Measurements from ENCODE around the gene C2CD3.
"Not testable (repeated sequence)": the region's sequence is repeated elsewhere in the genome, so short reads cannot be mapped to it uniquely, and the experiment has no call there.

C2CD3 gene

DNA sequence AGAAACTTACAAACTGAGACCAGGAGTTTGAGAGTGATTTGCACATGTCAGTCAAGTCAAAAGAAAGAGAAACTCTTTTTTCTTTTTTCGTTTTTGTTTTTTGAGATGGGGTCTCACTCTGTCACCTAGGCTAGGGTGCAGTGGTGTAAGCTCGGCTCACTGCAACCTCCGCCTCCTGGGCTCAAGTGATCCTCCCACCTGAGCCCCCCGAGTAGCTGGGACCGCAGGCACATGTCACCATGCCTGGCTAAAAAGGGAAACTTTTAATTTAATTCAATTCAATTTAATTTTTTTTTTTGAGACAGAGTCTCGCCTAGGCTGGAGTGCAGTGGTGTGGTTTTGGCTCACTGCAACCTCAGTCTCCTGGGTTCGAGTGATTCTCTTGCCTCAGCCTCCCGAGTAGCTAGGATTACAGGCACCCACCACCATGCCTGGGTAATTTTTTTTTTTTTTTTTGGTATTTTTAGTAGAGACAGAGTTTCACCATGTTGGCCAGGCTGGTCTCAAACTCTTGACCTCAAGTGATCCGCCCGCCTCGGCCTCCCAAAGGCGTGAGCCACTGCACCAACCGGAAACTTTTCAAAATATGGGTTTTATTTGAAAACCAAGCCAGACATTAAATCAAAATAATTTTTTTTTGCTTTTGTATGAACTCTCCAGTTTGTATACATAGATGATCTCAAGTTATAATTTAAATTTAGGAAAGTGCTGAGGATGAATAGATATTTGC is 171.8 kb downstream of the C2CD3 start:
- no peak for DNase-seq

DNA sequence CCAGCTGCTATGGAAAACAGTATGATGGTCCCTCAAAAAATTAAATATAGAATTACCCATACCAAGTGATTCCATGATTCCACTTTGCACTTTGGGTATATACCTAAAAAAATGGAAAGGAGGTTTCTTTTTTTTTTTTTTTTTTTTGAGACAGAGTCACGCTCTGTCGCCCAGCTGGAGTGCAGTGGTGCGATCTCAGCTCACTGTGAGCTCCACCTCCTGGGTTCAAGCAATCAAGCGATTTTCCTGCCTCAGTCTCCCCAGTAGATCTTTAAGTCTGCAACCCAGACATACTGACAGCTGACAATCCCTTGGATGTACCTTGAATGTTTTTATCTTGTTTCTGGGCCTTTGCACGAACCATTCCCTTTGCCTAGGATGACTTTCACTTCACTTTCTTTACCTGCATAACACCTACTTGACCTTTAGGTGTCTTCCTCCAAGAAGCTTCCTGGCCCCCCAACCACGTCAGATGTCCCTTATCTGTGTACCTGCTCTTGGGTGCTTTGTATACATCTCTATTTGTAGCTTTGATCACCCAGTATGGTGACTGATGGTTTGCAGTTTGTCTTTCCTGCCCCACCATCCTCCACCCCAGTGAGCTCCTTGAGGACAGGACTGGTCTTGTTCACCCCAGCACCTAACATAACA is 173.6 kb downstream of the C2CD3 start:
- no peak for DNase-seq

DNA sequence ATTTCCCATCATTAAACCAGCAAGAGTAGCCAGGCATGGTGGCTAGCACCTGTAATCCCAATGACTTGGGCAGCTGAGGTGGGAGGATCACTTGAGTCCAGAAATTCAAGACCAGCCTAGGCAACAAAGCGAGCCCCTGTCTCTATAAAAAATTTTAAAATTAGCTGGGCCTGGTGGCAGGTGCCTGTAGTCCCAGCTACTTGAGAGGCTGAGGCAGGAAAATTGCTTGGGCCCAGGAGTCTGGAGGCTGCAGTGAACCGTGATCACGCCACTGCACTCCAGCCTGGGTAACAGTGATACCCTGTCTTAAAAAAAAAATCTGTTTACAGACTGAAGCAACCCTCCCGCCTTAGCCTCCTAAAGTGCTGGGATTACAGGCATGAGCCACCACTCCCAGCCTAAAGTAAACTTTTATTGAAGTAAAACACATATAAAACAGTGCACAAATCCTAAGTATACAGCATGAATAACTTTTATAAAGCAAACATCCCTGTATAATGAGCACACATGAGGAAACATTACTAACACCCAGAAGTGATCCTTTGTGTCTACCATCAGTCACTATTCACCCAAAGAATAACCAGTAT is 174.5 kb downstream of the C2CD3 start:
- no peak for DNase-seq

DNA sequence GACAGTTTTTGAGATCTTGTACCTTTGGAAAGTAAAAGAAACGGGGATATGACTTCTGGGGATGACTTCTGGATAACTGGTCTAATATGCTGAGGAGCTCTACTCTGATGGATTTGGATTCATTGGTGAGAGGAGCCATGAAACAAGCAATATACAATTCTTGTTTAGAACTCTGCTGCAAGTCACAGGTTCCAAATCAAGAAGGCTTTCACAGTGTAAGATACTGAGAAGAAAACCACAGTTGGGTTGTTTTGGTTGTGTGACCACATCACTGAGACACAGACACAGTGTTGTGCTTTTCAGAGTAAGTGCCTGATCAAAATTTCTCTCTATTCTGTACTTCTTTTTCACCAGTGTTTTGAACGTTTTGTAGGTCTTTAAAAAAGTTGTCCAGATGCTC is 175.1 kb downstream of the C2CD3 start:
- no peak for DNase-seq

DNA sequence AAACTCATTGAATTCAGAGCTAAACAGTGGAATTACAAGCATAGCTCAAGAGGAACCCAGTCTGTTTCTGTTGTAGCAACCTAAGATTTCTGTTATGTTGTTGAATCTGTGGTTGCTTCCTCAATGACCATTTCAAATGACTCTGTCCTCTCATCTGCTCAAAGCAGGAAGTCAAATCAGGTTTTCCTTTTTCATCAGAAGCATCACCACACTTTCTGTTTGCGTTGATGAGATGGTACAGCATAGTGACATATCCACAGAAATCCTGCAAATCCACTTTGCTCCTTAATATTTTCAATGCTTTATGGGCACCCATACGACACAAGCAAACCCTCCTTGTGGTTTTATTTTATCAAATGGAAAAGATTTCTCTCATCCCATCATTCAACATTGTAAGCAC is 175.6 kb downstream of the C2CD3 start:
- no peak for DNase-seq

DNA sequence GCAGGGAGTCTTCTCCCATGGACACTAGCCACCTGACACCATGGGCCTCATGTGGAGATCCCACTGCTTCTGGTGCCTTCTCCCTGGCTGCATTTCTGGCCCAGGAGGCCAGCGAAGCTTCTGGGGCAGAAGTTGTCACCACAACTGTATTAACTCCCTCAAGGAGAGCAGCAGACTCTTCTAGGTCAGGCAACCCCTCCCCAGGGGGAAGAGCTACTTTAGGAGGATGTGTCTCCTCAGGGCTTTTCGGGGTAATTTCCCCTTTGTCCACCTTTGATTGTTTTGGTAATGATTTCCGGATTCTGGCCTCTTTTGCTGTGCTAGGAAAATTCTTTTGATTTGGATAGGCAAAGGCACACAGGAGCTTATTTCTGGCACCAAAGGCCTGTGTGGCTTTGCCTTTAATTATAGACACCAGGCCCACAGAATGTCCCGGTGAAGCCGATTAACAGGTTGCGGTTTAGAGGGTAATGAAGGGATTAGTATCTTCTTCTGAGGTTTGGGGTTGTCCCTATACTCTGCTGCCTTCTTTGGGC is 179.3 kb downstream of the C2CD3 start:
- no peak for DNase-seq

DNA sequence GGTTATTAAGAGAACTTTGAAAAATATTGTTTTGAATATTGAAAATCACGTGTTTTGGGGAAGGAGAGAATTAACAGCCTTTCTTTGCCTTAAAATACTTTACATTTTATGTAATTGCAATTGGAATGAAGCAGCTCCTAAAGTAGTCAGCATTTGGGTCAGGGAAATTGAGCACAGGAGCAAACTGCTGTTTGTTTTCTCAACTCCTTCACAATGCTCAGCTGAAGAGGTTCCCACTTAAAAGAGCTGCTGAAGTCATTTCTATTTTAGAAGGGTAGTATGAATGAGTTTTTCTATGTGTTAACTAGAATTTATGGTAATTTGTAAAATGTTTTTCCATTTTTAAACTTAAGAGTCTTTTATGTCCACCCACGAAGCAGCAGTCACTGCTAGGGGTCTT is 180.1 kb downstream of the C2CD3 start:
- no peak for DNase-seq

DNA sequence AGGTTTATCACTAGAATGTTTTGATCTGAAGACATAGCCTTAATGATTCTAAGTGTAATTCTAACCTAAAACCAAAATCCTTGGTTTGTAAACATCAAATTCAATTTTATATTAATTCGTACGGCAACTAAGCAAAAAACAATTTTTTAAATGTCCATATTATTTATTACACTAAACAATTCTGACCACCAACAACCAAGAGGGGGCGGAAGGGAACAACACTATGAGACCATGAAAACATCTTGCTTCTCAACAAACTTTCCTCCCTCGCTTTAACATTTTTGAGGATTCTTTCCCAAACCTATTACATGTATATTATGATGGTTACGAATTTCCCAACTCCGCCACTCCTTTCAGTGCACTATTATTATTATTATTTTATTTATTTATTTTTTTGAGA is 181.6 kb downstream of the C2CD3 start:
- no peak for DNase-seq

DNA sequence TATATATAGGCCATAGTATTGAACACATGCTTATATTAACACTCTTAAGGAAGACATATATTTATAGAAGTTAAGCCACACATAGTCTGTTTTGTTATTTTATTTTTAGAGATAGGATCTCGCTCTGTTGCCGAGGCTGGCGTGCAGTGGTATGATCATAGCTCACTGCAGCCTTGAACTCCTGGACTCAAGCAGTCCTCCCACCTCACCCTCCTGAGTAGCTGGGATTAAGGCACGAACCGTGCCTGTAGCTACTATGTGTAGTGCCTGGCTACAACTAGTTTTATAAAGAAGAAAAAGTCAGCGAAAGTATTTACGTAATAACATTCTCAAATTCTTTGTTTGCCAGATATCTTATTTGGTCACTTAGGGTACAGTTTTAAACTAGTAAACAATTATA is 182.6 kb downstream of the C2CD3 start:
- DNase-seq: no peak

DNA sequence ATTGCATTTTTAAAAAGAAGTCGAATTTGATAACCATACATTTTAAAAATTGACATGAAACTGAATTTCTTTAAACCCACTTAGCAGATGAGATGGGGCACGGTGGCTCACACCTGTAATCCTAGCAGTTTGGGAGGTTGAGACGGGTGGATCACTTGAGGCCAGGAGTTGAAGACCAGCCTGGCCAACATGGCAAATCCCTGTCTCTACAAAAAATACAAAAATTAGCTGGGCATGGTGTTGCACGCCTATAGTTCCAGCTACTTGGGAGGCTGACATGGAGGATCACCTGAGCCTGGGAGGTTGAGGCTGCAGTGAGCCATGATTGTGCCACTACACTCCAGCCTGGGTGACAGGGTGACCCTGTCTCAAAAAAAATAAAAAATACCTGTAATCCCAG is 185.1 kb downstream of the C2CD3 start:
- not testable (repeated sequence) for DNase-seq

DNA sequence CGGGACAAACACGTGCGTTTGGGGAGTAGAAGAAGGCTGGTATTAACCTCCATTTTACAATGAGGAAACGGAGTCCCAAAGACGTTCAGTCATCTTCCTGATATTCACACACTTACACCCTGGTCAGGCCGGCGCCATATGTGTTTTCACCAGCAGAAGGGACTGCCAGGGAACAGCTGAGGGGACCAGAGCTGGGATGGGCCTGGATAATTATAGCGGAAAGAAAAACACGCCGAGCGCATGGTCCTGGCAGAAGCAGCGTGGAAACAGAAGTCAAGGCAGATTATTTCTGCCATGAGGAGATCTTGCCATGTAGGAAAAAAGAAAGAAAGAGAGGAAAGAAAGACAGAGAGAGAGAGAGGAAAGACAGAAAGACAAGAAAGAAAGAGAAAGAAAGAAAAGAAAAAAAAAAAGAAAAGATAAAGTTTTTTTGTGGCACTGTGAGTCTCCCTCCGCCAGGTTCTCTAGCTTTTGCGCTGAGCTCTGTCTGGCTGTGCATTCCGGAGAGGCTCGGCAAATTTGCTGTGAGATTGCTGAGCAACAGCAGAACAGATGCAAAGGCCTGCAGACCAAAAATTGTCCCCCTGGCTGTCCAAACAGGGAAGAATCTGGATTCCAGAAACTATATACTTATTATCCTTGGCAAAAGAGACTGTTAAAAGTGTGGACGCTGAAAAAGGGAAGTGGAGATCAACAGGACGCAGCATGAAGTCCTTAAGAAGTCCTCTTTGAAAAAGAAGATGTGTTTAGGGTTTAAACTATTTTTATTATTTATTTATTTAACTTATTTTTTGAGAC is 186.9 kb downstream of the C2CD3 start:
- DNase-seq: no peak

DNA sequence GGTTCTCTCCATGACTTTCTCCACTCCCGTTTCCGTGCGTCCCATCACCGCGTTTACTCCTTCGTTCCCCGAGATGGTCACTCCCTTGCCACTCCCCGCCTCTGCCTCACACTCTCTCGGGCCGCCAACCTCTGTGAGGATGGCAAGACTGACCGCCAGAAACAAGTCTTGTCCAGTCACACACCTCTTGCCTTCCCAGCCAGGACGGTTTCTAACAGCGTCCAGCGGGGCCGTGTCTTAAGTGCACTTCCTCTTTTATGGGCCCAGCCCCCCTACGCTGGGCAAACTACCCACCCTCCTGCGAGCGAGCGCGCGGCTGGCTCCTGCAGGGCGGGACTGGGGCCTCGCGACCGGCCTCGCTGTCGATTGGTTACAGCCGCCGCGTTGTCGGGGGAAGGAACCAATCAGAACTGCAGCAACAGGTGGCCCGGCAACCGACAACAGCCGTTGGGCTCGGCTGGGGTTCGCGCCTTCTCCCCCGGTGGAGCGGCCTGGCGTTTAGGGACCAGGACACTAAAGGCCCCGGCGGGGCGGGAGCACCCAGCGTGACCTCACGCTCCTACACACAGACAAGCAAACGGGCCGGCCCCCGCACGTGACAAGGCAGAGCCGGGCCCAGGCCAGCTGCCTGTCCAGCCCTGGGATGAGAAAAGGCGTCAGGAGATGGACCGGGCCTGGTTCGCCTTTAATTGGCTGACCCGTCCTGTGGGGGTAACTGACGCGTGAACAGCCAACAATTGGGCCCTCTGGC is 187.6 kb downstream of the C2CD3 start:
- DNase-seq: peak; percentile 91

DNA sequence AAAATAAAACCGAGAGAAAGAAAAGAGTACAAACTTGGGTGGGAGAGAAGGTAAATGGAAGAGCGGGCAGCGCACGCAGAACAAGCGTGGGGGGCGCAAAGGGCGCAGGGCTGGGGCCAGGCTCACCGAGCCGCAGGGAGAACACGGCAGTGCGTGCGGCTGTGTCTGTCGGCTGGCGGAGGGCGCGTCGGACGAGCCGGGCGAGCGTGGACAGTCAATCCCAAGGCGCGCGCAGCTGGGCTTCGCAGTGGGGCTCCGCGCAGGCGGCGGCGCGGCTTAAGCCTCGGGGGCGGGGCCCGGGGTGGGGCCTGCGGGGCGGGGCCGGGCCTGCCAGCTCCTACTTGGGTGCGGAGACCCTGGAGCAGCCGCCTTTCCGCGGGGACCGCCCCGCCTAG is 188.2 kb downstream of the C2CD3 start, which contains the start of gene UCP2:
Gene UCP2, minus strand, starts transcription at position 249 of the 395 bp plus-strand sequence. CDS start 4,465 bp downstream, outside the sequence.
- DNase-seq: peak; percentile 91

DNA sequence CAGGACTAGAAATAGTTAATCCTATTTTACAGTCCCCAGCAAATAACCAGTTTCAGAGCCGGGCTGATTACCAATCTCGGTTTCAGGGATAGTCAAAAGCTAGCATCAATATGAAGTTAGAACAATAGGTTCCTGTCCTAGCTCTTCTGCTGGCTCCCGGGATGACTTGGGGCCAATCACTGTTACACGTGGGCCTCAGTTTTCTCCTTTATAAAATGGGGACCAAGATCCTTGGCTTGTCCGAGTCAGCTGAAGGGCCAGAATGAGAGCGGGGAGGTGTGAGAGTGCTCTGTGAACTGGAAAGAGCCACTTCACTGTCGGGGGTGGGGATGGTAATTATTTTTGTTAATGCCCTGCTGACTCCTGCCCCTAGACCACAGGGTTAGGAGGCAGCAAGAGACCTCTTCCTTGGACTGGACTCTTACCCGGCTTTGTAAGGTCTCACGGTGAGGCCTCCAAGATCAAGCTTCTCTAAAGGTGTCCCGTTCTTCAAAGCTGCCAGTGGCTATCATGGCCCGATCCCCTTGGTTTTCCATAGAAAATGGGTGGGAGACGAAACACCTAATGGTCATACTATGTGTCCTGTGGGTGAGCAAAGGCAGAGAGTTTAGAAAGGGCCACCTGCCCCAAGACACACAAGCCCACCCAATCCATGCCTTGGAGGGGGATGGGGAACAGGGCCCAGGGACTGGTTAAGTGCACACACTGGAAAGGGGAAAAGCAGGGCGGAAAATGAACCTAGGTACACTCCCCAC is 189.6 kb downstream of the C2CD3 start:
- no peak for DNase-seq

DNA sequence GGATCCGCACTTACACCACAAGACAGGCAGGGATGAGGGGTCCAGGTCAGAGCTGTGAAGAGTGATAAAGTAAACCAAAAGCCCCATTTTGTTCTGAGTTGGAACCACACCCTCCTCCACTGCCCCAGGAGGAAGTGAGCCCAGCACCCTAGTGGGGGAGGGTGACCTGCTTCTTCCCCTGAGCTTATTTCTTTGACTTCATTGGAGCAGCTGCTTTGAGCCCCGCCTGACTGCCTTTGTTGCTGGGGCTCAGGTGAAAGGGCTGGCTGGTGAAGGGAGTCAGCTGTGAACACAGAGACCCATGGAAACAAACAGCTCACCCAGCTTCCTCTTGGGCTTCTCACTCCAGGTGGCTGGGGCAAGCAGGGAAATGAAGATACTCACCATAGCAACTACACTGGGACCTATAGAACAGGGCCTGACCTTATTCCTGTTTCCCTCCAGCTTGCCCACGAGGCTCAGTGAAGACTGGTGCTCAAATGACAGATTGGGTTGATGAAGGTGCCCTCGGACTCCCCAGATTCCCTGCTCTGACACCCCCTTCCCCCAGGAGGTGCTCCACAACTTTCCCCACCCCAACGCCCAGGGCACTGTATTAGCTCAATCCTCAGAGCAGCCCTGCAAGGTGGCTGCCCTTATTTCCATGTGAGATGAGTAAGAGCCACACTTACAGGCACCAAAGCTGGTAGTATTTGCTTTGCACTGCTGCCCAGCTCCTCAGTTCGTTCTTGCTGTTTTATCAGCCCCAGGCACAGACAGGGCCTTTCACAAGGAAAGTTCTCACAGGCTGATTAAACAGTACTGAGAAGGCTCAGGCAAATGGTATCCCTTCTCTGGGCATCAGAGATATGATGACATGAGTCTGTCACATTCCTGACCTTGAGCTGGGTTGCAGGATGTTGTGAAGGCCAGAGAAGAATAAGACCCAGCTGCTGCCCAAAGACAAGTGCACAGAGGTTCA is 190.5 kb downstream of the C2CD3 start:
- DNase-seq: peak; percentile 10

DNA sequence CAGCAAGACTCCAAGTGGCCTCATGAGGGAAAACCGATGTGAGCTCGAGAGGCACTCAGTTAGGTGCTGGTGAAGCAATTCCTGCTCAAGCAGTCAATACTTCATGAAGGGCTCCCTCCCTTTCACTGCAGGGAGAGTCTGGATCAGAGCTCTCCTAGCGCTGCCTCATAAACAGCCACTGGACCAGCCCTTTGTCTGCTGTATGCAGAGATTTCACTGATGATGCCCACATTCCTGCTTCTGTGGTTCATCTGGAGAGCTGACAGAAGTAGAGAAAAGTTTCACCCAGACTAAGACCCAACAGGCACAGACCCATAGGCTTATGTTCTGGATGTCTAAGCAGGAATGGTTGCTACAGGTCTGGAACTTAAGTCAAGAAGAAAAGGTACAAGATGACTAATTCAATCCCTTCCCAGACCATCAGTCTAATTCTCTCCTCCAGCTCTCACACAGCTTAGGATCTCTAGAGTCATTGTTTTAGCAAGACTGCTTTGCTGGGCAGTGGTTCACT is 192.2 kb downstream of the C2CD3 start:
- no peak for DNase-seq

DNA sequence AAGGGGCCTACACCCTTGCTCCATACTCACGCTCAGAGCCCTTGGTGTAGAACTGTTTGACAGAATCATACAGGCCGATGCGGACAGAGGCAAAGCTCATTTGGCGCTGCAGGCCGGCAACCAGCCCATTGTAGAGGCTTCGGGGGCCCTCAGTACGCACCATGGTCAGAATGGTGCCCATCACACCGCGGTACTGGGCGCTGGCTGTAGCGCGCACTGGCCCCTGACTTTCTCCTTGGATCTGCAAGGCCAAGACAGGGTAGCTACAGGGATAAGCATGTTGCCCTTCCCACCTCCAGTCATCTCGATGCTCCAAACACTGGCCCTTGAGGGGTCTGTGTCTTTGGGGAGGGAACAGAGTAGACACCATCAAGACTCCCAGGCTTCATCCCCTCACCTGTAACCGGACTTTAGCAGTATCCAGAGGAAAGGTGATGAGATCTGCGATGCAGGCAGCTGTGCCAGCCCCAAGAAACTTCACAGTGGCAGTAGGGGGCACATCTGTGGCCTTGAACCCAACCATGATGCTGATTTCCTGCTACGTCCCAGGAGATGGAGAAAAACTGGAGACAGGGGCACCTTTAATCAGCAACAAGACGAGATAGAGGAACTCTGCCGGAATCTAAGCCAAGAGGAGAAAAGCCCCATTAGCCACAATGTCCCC is 192.8 kb downstream of the C2CD3 start:
- DNase-seq: no peak

DNA sequence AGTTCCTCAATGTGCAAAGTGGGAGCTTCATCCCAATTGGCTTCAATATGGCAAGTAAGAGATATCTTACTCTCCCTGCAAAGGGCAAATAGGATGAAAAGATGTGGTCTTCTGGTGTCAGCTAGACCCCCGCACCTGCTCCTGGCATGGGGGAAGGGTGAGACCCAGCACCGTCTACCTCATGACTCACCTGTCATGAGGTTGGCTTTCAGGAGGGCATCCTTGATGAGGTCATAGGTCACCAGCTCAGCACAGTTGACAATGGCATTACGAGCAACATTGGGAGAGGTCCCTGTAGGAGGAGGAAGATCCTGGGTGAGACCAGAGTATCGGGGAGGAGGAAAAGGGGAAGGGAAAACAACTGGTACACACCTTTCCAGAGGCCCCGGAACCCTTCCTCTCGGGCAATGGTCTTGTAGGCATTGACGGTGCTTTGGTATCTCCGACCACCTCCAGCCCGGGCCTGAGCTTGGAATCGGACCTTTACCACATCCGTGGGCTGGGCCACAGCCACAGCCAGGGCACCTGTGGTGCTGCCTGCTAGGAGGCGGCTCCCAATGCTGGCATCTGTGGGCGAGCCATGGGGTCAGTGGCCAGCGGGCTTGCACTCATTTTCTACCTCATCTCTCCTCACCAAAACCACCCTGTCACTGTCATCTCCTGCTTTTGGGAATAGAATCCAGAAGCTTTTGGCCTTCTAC is 194.2 kb downstream of the C2CD3 start:
- no peak for DNase-seq

DNA sequence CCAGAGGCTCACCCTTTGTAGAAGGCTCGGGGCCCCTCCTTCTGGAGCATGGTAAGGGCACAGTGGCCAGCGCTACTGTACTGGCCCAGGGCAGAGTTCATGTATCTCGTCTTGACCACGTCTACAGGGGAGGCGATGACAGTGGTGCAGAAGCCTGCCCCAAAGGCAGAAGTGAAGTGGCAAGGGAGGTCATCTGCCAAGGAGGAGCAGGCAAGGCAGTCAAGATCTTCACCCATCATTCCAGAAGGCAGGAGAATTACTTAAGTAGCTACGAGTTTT is 195.4 kb downstream of the C2CD3 start:
- DNase-seq: no peak
